ENCODE data around the gene HMGB1. TPM values are rescaled to one million over a fixed set of nuclear protein-coding genes. Genes with fewer than 3 reads are reported as not detected.

The HMGB1 gene
- total RNA-seq, 4 donors from 2014 or later: 105 to 255 (median 186) TPM

- no peaks in the 10 kb centered on the region for H3K36me3 ChIP-seq
- H3K9me3 ChIP-seq: no peaks in the 10 kb centered on the region
- H3K27ac ChIP-seq: no peak overlapping the region
- no peak for DNase-seq (ENCODE audit: low spot score in 2 of 2)
- TF ChIP-seq, protein P1, sequence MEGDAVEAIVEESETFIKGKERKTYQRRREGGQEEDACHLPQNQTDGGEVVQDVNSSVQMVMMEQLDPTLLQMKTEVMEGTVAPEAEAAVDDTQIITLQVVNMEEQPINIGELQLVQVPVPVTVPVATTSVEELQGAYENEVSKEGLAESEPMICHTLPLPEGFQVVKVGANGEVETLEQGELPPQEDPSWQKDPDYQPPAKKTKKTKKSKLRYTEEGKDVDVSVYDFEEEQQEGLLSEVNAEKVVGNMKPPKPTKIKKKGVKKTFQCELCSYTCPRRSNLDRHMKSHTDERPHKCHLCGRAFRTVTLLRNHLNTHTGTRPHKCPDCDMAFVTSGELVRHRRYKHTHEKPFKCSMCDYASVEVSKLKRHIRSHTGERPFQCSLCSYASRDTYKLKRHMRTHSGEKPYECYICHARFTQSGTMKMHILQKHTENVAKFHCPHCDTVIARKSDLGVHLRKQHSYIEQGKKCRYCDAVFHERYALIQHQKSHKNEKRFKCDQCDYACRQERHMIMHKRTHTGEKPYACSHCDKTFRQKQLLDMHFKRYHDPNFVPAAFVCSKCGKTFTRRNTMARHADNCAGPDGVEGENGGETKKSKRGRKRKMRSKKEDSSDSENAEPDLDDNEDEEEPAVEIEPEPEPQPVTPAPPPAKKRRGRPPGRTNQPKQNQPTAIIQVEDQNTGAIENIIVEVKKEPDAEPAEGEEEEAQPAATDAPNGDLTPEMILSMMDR (IDR thresholded peaks at IDR 0.05): no peak
- TF ChIP-seq POLR2A (IDR thresholded peaks at IDR 0.05): no peak
- TF ChIP-seq EP300 (IDR thresholded peaks at IDR 0.05): no peak
- WGBS, 2 donors: 77 to 90% methylated on average over 6 of the region's 6 CpGs
- H3K27me3 ChIP-seq: no peaks in the 10 kb centered on the region
- peaks cover 0 to 4% (median 0%) of the 10 kb centered on the region in 4 donors for H3K4me1 ChIP-seq
- no peak overlapping the region for H3K4me3 ChIP-seq
Observed at GRCh38 chr13:30480292-30480950, 14.7 kb upstream of the HMGB1 start.

DNA sequence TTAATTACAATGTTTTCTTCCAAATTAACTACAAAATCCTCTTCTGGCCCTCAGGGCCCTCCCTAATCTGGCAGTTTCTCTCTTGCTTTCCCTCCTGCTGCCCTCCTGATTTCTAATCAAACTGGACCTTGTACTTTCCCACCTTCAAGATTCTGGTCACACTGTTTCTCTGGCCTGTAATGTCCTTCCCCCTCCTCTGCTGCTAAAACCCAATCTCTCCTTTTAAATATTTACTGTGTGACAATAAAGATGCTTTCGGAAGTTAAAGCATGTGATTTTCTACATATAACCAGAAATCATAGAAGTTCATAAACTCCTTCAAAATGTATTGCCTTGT, 14.1 kb upstream of the HMGB1 start:
- Histone ChIP-seq H3K9me3 (no peaks in the 10 kb centered on the region), H3K4me1 (peaks cover 0 to 4% (median 0%) of the 10 kb centered on the region in 4 donors), H3K36me3 (no peaks in the 10 kb centered on the region), H3K27ac (no peak overlapping the region), H3K4me3 (no peak overlapping the region), H3K27me3 (no peaks in the 10 kb centered on the region)
- WGBS, 2 donors: 94 to 100% methylated on average over 1 of the region's 1 CpG
- TF ChIP-seq, protein P1 (IDR thresholded peaks at IDR 0.05): no peak
- TF ChIP-seq EP300 (IDR thresholded peaks at IDR 0.05) (no peak), POLR2A (IDR thresholded peaks at IDR 0.05) (no peak)
- no peak for DNase-seq (ENCODE audit: low spot score in 2 of 2)

GRCh38 chr13:30479154-30479882, 13.6 kb upstream of the HMGB1 start:
- Histone ChIP-seq H3K36me3 (no peaks in the 10 kb centered on the region), H3K4me3 (no peak overlapping the region), H3K27me3 (no peaks in the 10 kb centered on the region), H3K27ac (no peak overlapping the region), H3K4me1 (peaks cover 0 to 4% (median 0%) of the 10 kb centered on the region in 4 donors), H3K9me3 (no peaks in the 10 kb centered on the region)
- DNase-seq (ENCODE audit: low spot score in 2 of 2): no peak
- WGBS, 2 donors: 66 to 73% methylated on average over 5 of the region's 5 CpGs
- TF ChIP-seq POLR2A (IDR thresholded peaks at IDR 0.05): no peak
- no peak for TF ChIP-seq EP300 (IDR thresholded peaks at IDR 0.05)
- TF ChIP-seq, protein P1 (IDR thresholded peaks at IDR 0.05): no peak

DNA sequence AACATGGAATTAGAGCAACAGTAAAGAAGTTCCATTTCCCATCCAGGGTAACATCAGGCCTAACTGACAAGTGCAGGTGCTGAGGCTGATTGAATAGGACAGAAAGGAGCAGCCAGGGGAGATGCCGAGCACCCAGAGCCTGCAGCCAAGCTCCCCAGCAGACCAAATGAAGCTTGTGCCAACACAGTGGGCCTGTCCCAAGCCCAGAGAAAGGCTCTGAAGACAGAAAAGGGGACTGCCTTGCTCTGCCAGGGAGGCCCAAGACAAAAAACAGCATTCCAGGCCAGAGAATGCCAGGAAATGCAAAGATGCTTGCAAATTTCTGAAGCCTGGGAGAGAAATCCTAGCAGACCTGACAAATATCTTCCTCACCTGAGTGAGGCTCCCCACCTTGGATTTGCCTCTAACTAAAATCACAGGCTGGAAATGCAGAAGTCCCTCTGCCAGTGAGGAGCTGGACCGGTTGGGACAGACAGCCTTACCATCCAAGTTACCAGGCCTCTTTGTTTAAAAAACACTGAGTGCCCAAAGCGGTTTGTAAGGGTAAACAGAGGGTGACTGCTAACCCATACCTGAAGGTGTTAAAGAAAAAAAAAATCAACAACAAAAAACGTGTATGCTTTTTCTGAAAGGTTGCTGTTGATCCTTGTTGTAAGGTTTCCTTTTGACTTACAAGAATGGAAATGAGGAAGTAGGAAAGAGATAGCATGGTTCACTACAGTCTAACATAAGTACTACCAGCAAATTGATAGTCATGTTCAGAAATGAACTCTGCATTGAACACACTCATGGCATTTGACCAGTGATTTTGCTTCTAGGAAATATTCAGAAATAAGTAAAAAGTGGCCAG, 11.8 kb upstream of the HMGB1 start:
- 56 to 63% methylated on average over 4 of the region's 4 CpGs for WGBS, 2 donors
- TF ChIP-seq EP300 (IDR thresholded peaks at IDR 0.05): no peak
- no peak for TF ChIP-seq POLR2A (IDR thresholded peaks at IDR 0.05)
- TF ChIP-seq, protein P1 (IDR thresholded peaks at IDR 0.05): no peak
- H3K4me3 ChIP-seq: no peak overlapping the region
- no peaks in the 10 kb centered on the region for H3K9me3 ChIP-seq
- DNase-seq (ENCODE audit: low spot score in 2 of 2): no peak
- H3K36me3 ChIP-seq: no peaks in the 10 kb centered on the region
- H3K27ac ChIP-seq: no peak overlapping the region
- no peaks in the 10 kb centered on the region for H3K27me3 ChIP-seq
- peaks cover 0 to 4% (median 0%) of the 10 kb centered on the region in 4 donors for H3K4me1 ChIP-seq
